HG03039 (cell line): ENCODE results near the gene MMEL1.
"Not testable (repeated sequence)": the region's sequence is repeated elsewhere in the genome, so short reads cannot be mapped to it uniquely, and the experiment has no call there.

ENCODE experiments used
- ATAC-seq: cut with Tn5 transposase; IDR thresholded peaks from one replicate; pipeline ENCODE4 v1.9.1; 2021; ENCODE audit warnings: mild to moderate bottlenecking, moderate library complexity; ENCODE audit not compliant: unreplicated experiment

MMEL1 gene

GRCh38 chr1:2560299-2561073, 72.3 kb downstream of the MMEL1 start:
- no peak for ATAC-seq

- ATAC-seq = no peak
Measured at GRCh38 chr1:2559509-2560298, 73.1 kb downstream of the MMEL1 start.

- ATAC-seq = no peak
Measured at GRCh38 chr1:2558861-2559260, 74.0 kb downstream of the MMEL1 start.

- ATAC-seq = no peak
Measured at GRCh38 chr1:2558420-2558819, 74.4 kb downstream of the MMEL1 start.

GRCh38 chr1:2557482-2558400, 75.1 kb downstream of the MMEL1 start:
- no peak for ATAC-seq

- no peak for ATAC-seq
Measured at GRCh38 chr1:2556678-2557481, 75.9 kb downstream of the MMEL1 start.

- ATAC-seq = no peak
Measured at GRCh38 chr1:2556277-2556677, 76.5 kb downstream of the MMEL1 start, which contains the start of gene TNFRSF14. Gene TNFRSF14 (plus strand): TSS chr1:2556371. CDS start chr1:2556665, 294 bp downstream.

- no peak for ATAC-seq
Measured at GRCh38 chr1:2555634-2556276, 77.1 kb downstream of the MMEL1 start.

- ATAC-seq = no peak
Measured at GRCh38 chr1:2554621-2555387, 78.0 kb downstream of the MMEL1 start.

GRCh38 chr1:2553871-2554620, 78.8 kb downstream of the MMEL1 start:
- no peak for ATAC-seq

- ATAC-seq = not testable (repeated sequence)
Measured at GRCh38 chr1:2553076-2553475, 79.7 kb downstream of the MMEL1 start.

- no peak for ATAC-seq
Measured at GRCh38 chr1:2552189-2552588, 80.6 kb downstream of the MMEL1 start.

GRCh38 chr1:2551544-2551943, 81.3 kb downstream of the MMEL1 start:
- not testable (repeated sequence) for ATAC-seq

GRCh38 chr1:2550309-2550861, 82.4 kb downstream of the MMEL1 start:
- not testable (repeated sequence) for ATAC-seq

GRCh38 chr1:2549367-2550029, 83.3 kb downstream of the MMEL1 start:
- not testable (repeated sequence) for ATAC-seq

GRCh38 chr1:2548068-2548589, 84.7 kb downstream of the MMEL1 start:
- ATAC-seq = no peak
